ENCODE data around the gene KLHDC2. TPM values are rescaled to one million over a fixed set of nuclear protein-coding genes. Genes with fewer than 3 reads are reported as not detected.

The KLHDC2 gene
- total RNA-seq, 1 experiment from 2014 or later = 24.5 TPM

DNA sequence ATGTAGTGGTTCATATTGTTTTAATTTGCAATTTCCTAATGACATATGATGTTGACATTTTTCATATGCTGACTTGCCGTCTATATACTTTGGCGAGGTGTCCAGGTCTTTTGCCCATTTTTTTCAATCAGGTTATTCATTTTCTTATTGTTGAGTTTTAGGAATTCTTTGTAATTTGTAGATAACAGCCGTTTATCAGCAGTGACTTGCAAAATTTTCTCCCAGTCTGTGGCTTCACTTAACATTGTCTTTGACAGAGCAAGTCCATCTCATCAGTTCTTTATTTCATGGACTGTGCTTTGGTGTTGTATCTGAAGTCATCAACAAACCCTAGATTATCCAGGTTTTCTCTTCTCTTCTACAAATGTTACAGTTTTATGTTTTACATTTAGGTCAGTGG is 12.6 kb upstream of the KLHDC2 start:
- POLR2A ChIA-PET = no interaction called here
- CTCF ChIA-PET = no interaction called here
- H3K27me3 ChIP-seq (ENCODE audit: control insufficient read depth, insufficient read depth, low read length) = no peaks in the 10 kb centered on the region
- no peaks in the 10 kb centered on the region for H3K4me1 ChIP-seq (ENCODE audit: control insufficient read depth, insufficient read depth, low read length)
- in situ Hi-C loops (cut with HindIII; ENCODE audit: low pct_unique_long_range_greater_than_20kb, low sequenced_read_pairs) = no loop called here
- intact Hi-C loops (cut with micrococcal nuclease; ENCODE audit: unreplicated experiment) = no loop called here
- H3K27ac ChIP-seq (ENCODE audit: low read length) = no peak overlapping the region
- H3K9me3 ChIP-seq (ENCODE audit: control insufficient read depth, insufficient read depth, low read depth, low read length) = no peaks in the 10 kb centered on the region
- BruUV-seq (replicated peaks) = no TSS peak
- DNase-seq (ENCODE audit: low read depth, low spot score) = no peak
- no peak for ATAC-seq
- H3K4me3 ChIP-seq (ENCODE audit: low read depth in 2 of 2, low read length in 2 of 2) = no peak overlapping the region
- no peaks in the 10 kb centered on the region for H3K36me3 ChIP-seq (ENCODE audit: control insufficient read depth, insufficient read depth, low read length)
- TF ChIP-seq, protein P1, sequence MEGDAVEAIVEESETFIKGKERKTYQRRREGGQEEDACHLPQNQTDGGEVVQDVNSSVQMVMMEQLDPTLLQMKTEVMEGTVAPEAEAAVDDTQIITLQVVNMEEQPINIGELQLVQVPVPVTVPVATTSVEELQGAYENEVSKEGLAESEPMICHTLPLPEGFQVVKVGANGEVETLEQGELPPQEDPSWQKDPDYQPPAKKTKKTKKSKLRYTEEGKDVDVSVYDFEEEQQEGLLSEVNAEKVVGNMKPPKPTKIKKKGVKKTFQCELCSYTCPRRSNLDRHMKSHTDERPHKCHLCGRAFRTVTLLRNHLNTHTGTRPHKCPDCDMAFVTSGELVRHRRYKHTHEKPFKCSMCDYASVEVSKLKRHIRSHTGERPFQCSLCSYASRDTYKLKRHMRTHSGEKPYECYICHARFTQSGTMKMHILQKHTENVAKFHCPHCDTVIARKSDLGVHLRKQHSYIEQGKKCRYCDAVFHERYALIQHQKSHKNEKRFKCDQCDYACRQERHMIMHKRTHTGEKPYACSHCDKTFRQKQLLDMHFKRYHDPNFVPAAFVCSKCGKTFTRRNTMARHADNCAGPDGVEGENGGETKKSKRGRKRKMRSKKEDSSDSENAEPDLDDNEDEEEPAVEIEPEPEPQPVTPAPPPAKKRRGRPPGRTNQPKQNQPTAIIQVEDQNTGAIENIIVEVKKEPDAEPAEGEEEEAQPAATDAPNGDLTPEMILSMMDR (IDR thresholded peaks at IDR 0.05) = no peak
- no peak for TF ChIP-seq SIN3A (IDR thresholded peaks at IDR 0.05; ENCODE audit: borderline replicate concordance, insufficient read depth, low read depth, low read length)
- TF ChIP-seq, protein P2, sequence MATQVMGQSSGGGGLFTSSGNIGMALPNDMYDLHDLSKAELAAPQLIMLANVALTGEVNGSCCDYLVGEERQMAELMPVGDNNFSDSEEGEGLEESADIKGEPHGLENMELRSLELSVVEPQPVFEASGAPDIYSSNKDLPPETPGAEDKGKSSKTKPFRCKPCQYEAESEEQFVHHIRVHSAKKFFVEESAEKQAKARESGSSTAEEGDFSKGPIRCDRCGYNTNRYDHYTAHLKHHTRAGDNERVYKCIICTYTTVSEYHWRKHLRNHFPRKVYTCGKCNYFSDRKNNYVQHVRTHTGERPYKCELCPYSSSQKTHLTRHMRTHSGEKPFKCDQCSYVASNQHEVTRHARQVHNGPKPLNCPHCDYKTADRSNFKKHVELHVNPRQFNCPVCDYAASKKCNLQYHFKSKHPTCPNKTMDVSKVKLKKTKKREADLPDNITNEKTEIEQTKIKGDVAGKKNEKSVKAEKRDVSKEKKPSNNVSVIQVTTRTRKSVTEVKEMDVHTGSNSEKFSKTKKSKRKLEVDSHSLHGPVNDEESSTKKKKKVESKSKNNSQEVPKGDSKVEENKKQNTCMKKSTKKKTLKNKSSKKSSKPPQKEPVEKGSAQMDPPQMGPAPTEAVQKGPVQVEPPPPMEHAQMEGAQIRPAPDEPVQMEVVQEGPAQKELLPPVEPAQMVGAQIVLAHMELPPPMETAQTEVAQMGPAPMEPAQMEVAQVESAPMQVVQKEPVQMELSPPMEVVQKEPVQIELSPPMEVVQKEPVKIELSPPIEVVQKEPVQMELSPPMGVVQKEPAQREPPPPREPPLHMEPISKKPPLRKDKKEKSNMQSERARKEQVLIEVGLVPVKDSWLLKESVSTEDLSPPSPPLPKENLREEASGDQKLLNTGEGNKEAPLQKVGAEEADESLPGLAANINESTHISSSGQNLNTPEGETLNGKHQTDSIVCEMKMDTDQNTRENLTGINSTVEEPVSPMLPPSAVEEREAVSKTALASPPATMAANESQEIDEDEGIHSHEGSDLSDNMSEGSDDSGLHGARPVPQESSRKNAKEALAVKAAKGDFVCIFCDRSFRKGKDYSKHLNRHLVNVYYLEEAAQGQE (IDR thresholded peaks at IDR 0.05; ENCODE audit: insufficient read depth in 1 of 2, low read depth in 2 of 2, low read length in 1 of 2) = no peak
- no peak for TF ChIP-seq POLR2AphosphoS5 (IDR thresholded peaks at IDR 0.05; ENCODE audit: low read depth, low read length)
- no peak for TF ChIP-seq TCF7L2 (IDR thresholded peaks at IDR 0.05; ENCODE audit: low read depth, low read length)

DNA sequence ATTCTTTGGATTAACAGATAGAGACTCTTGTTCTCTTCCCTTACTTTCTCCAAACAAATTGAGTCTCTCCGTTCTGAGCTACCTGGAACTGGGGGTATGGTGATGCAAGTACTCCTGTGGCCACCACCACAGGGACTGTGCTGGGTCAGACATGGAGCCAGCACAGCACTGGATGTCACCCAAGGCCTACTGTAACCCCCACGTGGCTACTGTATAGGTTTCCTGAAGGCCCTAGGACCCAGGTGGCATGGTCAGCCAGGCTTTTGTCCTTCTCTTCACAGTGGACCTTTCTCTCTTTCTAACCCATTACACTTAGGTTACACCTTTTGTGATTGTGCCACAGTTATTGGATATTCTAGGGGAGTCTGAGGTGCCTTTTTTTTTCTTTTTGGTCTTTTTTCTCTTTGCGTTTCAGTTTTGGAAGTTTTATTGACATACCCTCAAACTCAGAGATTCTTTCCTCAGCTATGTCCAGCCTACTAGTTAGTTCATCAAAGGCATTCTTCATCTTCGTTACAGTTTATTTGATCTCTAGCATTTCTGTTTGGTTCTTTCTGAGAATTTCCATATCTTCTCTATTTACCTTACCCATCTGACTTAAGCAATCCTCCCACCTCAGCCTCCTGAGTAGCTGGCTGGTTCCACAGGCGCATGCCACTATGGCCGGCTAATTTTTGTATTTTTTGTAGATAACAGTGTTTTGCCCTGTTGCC is 6.0 kb upstream of the KLHDC2 start:
- TF ChIP-seq, protein P1 (IDR thresholded peaks at IDR 0.05) = no peak
- TF ChIP-seq SIN3A (IDR thresholded peaks at IDR 0.05; ENCODE audit: borderline replicate concordance, insufficient read depth, low read depth, low read length) (no peak), POLR2AphosphoS5 (IDR thresholded peaks at IDR 0.05; ENCODE audit: low read depth, low read length) (no peak), TCF7L2 (IDR thresholded peaks at IDR 0.05; ENCODE audit: low read depth, low read length) (no peak)
- TF ChIP-seq, protein P2 (IDR thresholded peaks at IDR 0.05; ENCODE audit: insufficient read depth in 1 of 2, low read depth in 2 of 2, low read length in 1 of 2) = no peak
- in situ Hi-C loops (cut with HindIII; ENCODE audit: low pct_unique_long_range_greater_than_20kb, low sequenced_read_pairs) = no loop called here
- H3K27me3 ChIP-seq (ENCODE audit: control insufficient read depth, insufficient read depth, low read length) = no peaks in the 10 kb centered on the region
- POLR2A ChIA-PET = no interaction called here
- H3K9me3 ChIP-seq (ENCODE audit: control insufficient read depth, insufficient read depth, low read depth, low read length) = no peaks in the 10 kb centered on the region
- ATAC-seq (no peak), DNase-seq (ENCODE audit: low read depth, low spot score) (no peak)
- intact Hi-C loops (cut with micrococcal nuclease; ENCODE audit: unreplicated experiment) = no loop called here
- no peaks in the 10 kb centered on the region for H3K36me3 ChIP-seq (ENCODE audit: control insufficient read depth, insufficient read depth, low read length)
- no peak overlapping the region for H3K27ac ChIP-seq (ENCODE audit: low read length)
- peaks cover 2% of the 10 kb centered on the region; the same call in 1 of the 2 replicates for H3K4me1 ChIP-seq (ENCODE audit: control insufficient read depth, insufficient read depth, low read length)
- BruUV-seq (replicated peaks) = no TSS peak
- CTCF ChIA-PET = no interaction called here
- no peak overlapping the region for H3K4me3 ChIP-seq (ENCODE audit: low read depth in 2 of 2, low read length in 2 of 2)

Data from Panc1 (cell line).